Measurements from ENCODE around the gene UXS1. TPM values are rescaled to one million over a fixed set of nuclear protein-coding genes. Genes with fewer than 3 reads are reported as not detected.

Gene UXS1
- polyA plus RNA-seq, 1 of the 3 experiments (the other 2 are of a cell fraction) = 55.9 TPM

- no peaks in the 10 kb centered on the region for H4K20me1 ChIP-seq (ENCODE audit: insufficient read depth)
- H3K79me2 ChIP-seq (ENCODE audit: insufficient read depth) = no peaks in the 10 kb centered on the region
- H3K4me2 ChIP-seq = peak overlapping the region; percentile 31
- WGBS (ENCODE audit: low lambda C conversion rate) = 29% methylated on average over 3 of the region's 3 CpGs
- H3K9me3 ChIP-seq = no peaks in the 10 kb centered on the region
- H2AFZ ChIP-seq (ENCODE audit: low read depth) = no peak overlapping the region; the same call in 1 of the 2 replicates
- H3F3A ChIP-seq (replicated peaks; ENCODE audit: insufficient read depth) = peaks cover 7% of the 10 kb centered on the region
- TF ChIP-seq GABPA (IDR thresholded peaks at IDR 0.05; ENCODE audit: low read depth) (no peak), RCOR1 (IDR thresholded peaks at IDR 0.05; ENCODE audit: low read length) (no peak), USF1 (IDR thresholded peaks at IDR 0.05; ENCODE audit: borderline replicate concordance, low read depth) (no peak), GATA2 (CRISPR knock-in tag; IDR thresholded peaks at IDR 0.05) (no peak), TCF12 (IDR thresholded peaks at IDR 0.05) (0 out of 2 replicates have a peak, but pooled peaks have one; percentile 6), FOXJ3 (CRISPR knock-in tag; IDR thresholded peaks at IDR 0.05) (no peak), TAF1 (IDR thresholded peaks at IDR 0.05; ENCODE audit: borderline replicate concordance, low read depth, low read length) (no peak), NRF1 (IDR thresholded peaks at IDR 0.05; ENCODE audit: low read depth, low read length) (no peak), JUND (IDR thresholded peaks at IDR 0.05) (no peak), ELF1 (IDR thresholded peaks at IDR 0.05) (no peak), MEF2A (IDR thresholded peaks at IDR 0.05; ENCODE audit: borderline replicate concordance, low read depth) (no peak), FOSL2 (IDR thresholded peaks at IDR 0.05; ENCODE audit: borderline replicate concordance, low read depth) (peak; percentile 21; the same call in 1 of the 2 replicates)
- H3K4me1 ChIP-seq (ENCODE audit: control insufficient read depth in 1 of 2, insufficient read depth in 2 of 2, low read depth in 1 of 2, low read length in 1 of 2) = peaks cover 0 to 8% of the 10 kb centered on the region in 2 experiments; a peak in 2 of 4 replicates
- no peak overlapping the region for H3K9ac ChIP-seq
- no peaks in the 10 kb centered on the region for H3K9me2 ChIP-seq
- H3K36me3 ChIP-seq (replicated peaks in 1 of 2; ENCODE audit: control insufficient read depth in 1 of 2, insufficient read depth in 2 of 2, low read length in 1 of 2) = no peaks in the 10 kb centered on the region
- no peak overlapping the region for H3K4me3 ChIP-seq (ENCODE audit: low read depth in 2 of 2, low read length in 1 of 2)
- no peak for DNase-seq
- ChIA-PET CTCF (no interaction called here), POLR2A (no interaction called here)
- H3K27ac ChIP-seq (ENCODE audit: low read depth in 2 of 2, low read length in 1 of 2) = peak overlapping the region in 1 of 2 experiments; percentile 38; a peak in 2 of 4 replicates
- no peaks in the 10 kb centered on the region for H3K27me3 ChIP-seq (ENCODE audit: insufficient read depth)
These were observed 46.9 kb downstream of the UXS1 start for GRCh38 chr2:106147159-106147558.

GRCh38 chr2:106144621-106145331 is 49.3 kb downstream of the UXS1 start:
- no peak for TF ChIP-seq MAX (IDR thresholded peaks at IDR 0.05; ENCODE audit: low read depth)
- no peak for TF ChIP-seq EP300 (IDR thresholded peaks at IDR 0.05; ENCODE audit: borderline replicate concordance in 1 of 2, low read depth in 1 of 2, low read length in 1 of 2)
- no peak for TF ChIP-seq TEAD4 (IDR thresholded peaks at IDR 0.05; ENCODE audit: borderline replicate concordance, insufficient read depth)
- TF ChIP-seq GATA2 (CRISPR knock-in tag; IDR thresholded peaks at IDR 0.05) = no peak
- no peak for TF ChIP-seq GABPA (IDR thresholded peaks at IDR 0.05; ENCODE audit: low read depth)
- TF ChIP-seq CTCF (IDR thresholded peaks at IDR 0.05) = no peak
- H4K20me1 ChIP-seq (ENCODE audit: insufficient read depth) = no peaks in the 10 kb centered on the region
- H3K4me2 ChIP-seq = no peak overlapping the region
- H3K9ac ChIP-seq = no peak overlapping the region
- no peak overlapping the region for H3K4me3 ChIP-seq (ENCODE audit: low read depth in 2 of 2, low read length in 1 of 2)
- CTCF ChIA-PET = no interaction called here
- no peak overlapping the region for H2AFZ ChIP-seq (ENCODE audit: low read depth)
- peaks cover 0 to 8% of the 10 kb centered on the region in 2 experiments; a peak in 2 of 4 replicates for H3K4me1 ChIP-seq (ENCODE audit: control insufficient read depth in 1 of 2, insufficient read depth in 2 of 2, low read depth in 1 of 2, low read length in 1 of 2)
- DNase-seq = no peak
- H3K9me2 ChIP-seq = no peaks in the 10 kb centered on the region
- peaks cover 7% of the 10 kb centered on the region for H3F3A ChIP-seq (replicated peaks; ENCODE audit: insufficient read depth)
- H3K9me3 ChIP-seq = no peaks in the 10 kb centered on the region
- H3K27me3 ChIP-seq (ENCODE audit: insufficient read depth) = no peaks in the 10 kb centered on the region
- POLR2A ChIA-PET = no interaction called here
- H3K27ac ChIP-seq (ENCODE audit: low read depth in 2 of 2, low read length in 1 of 2) = no peak overlapping the region
- 94% methylated on average over 21 of the region's 21 CpGs for WGBS (ENCODE audit: low lambda C conversion rate)
- H3K36me3 ChIP-seq (replicated peaks in 1 of 2; ENCODE audit: control insufficient read depth in 1 of 2, insufficient read depth in 2 of 2, low read length in 1 of 2) = no peaks in the 10 kb centered on the region
- no peaks in the 10 kb centered on the region for H3K79me2 ChIP-seq (ENCODE audit: insufficient read depth)
